Glutamatergic neuron (in vitro differentiated cells): ENCODE results near the gene MALRD1. TPM values are rescaled to one million over a fixed set of nuclear protein-coding genes. Genes with fewer than 3 reads are reported as not detected.

Source experiments
- DNase-seq: peaks from one replicate; pipeline ENCODE4 v3.0.0; 2022
- H3K27ac Mint-ChIP-seq: one replicate; pipeline ENCODE4 v1.8.0; 2020; ENCODE audit warnings: mild to moderate bottlenecking, mixed read lengths, inconsistent platforms; ENCODE audit not compliant: unreplicated experiment
- H3K27me3 Mint-ChIP-seq: one replicate; pipeline ENCODE4 v1.8.0; 2020; ENCODE audit warnings: mild to moderate bottlenecking, moderate library complexity, mixed read lengths, inconsistent platforms; ENCODE audit not compliant: unreplicated experiment
- H3K36me3 Mint-ChIP-seq: one replicate; pipeline ENCODE4 v1.8.0; 2020; ENCODE audit warnings: mild to moderate bottlenecking, mixed read lengths, inconsistent platforms; ENCODE audit not compliant: unreplicated experiment
- H3K4me1 Mint-ChIP-seq: one replicate; pipeline ENCODE4 v1.8.0; 2020; ENCODE audit warnings: mild to moderate bottlenecking, low read depth, mixed read lengths, inconsistent platforms; ENCODE audit not compliant: unreplicated experiment
- H3K4me3 Mint-ChIP-seq: one replicate; pipeline ENCODE4 v1.8.0; 2020; ENCODE audit warnings: mild to moderate bottlenecking, mixed read lengths, inconsistent platforms; ENCODE audit not compliant: unreplicated experiment
- H3K9me3 Mint-ChIP-seq: one replicate; pipeline ENCODE4 v1.8.0; 2020; ENCODE audit warnings: mild to moderate bottlenecking, moderate library complexity, mixed read lengths, inconsistent platforms; ENCODE audit not compliant: unreplicated experiment
- CTCF ChIP-seq: fragments of 200-600 bp; sonication (generic); IDR thresholded peaks from one replicate; pipeline ENCODE4 v1.5.0; 2021; ENCODE audit not compliant: partially characterized antibody, unreplicated experiment
- total RNA-seq: library from RNA; stranded (reverse); fragmentation: NEBNext Ultra II Directional; extraction: Animal tissue kit (Norgen Biotek cat#: 25700); gene quantifications from one replicate; pipeline ENCODE4 v1.2.1, GENCODE V29; 2021; ENCODE audit not compliant: unreplicated experiment

MALRD1 gene
- total RNA-seq, 1 donor from 2014 or later, result 0.27 TPM

- Mint-ChIP-seq H3K4me3 (no peak overlapping the region), H3K27me3 (no peaks in the 10 kb centered on the region), H3K9me3 (no peaks in the 10 kb centered on the region), H3K27ac (no peak overlapping the region), H3K36me3 (no peaks in the 10 kb centered on the region), H3K4me1 (no peaks in the 10 kb centered on the region)
- DNase-seq, result no peak
- TF ChIP-seq CTCF, result no peak
Observed at GRCh38 chr10:19532411-19532810, 483.8 kb downstream of the MALRD1 start.

GRCh38 chr10:19541299-19541698 lies 492.7 kb downstream of the MALRD1 start:
- Mint-ChIP-seq H3K4me1 (no peaks in the 10 kb centered on the region), H3K9me3 (no peaks in the 10 kb centered on the region), H3K27me3 (no peaks in the 10 kb centered on the region), H3K4me3 (no peak overlapping the region), H3K36me3 (no peaks in the 10 kb centered on the region), H3K27ac (no peak overlapping the region)
- no peak for DNase-seq
- no peak for TF ChIP-seq CTCF

GRCh38 chr10:19546224-19546623 lies 497.6 kb downstream of the MALRD1 start:
- Mint-ChIP-seq H3K27me3 (no peaks in the 10 kb centered on the region), H3K4me1 (no peaks in the 10 kb centered on the region), H3K27ac (no peak overlapping the region), H3K4me3 (no peak overlapping the region), H3K36me3 (no peaks in the 10 kb centered on the region), H3K9me3 (no peaks in the 10 kb centered on the region)
- DNase-seq, result no peak
- TF ChIP-seq CTCF, result no peak

- H3K4me3 Mint-ChIP-seq, result no peak overlapping the region
- H3K27me3 Mint-ChIP-seq, result no peaks in the 10 kb centered on the region
- no peaks in the 10 kb centered on the region for H3K9me3 Mint-ChIP-seq
- no peak for DNase-seq
- no peak for TF ChIP-seq CTCF
- H3K4me1 Mint-ChIP-seq, result no peaks in the 10 kb centered on the region
- H3K36me3 Mint-ChIP-seq, result no peaks in the 10 kb centered on the region
- no peak overlapping the region for H3K27ac Mint-ChIP-seq
Observed at GRCh38 chr10:19549503-19549902, 500.9 kb downstream of the MALRD1 start.

- no peaks in the 10 kb centered on the region for H3K9me3 Mint-ChIP-seq
- no peak overlapping the region for H3K27ac Mint-ChIP-seq
- TF ChIP-seq CTCF, result no peak
- no peaks in the 10 kb centered on the region for H3K4me1 Mint-ChIP-seq
- DNase-seq, result no peak
- no peak overlapping the region for H3K4me3 Mint-ChIP-seq
- H3K36me3 Mint-ChIP-seq, result no peaks in the 10 kb centered on the region
- no peaks in the 10 kb centered on the region for H3K27me3 Mint-ChIP-seq
Observed at GRCh38 chr10:19556666-19557065, 508.1 kb downstream of the MALRD1 start.
